ENCODE data around the gene FAT4.

FAT4 gene

GRCh38 chr4:125319311-125319710, 4.6 kb downstream of the FAT4 start:
- TF ChIP-seq, protein P1, sequence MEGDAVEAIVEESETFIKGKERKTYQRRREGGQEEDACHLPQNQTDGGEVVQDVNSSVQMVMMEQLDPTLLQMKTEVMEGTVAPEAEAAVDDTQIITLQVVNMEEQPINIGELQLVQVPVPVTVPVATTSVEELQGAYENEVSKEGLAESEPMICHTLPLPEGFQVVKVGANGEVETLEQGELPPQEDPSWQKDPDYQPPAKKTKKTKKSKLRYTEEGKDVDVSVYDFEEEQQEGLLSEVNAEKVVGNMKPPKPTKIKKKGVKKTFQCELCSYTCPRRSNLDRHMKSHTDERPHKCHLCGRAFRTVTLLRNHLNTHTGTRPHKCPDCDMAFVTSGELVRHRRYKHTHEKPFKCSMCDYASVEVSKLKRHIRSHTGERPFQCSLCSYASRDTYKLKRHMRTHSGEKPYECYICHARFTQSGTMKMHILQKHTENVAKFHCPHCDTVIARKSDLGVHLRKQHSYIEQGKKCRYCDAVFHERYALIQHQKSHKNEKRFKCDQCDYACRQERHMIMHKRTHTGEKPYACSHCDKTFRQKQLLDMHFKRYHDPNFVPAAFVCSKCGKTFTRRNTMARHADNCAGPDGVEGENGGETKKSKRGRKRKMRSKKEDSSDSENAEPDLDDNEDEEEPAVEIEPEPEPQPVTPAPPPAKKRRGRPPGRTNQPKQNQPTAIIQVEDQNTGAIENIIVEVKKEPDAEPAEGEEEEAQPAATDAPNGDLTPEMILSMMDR (IDR thresholded peaks at IDR 0.05), result no peak
- Histone ChIP-seq H3K27ac (no peak overlapping the region), H2AFZ (no peak overlapping the region), H3K27me3 (ENCODE audit: control insufficient read depth, insufficient read depth, low read length) (no peaks in the 10 kb centered on the region), H3K9ac (no peak overlapping the region), H3K36me3 (ENCODE audit: control insufficient read depth, insufficient read depth, low read length) (no peaks in the 10 kb centered on the region), H3K4me2 (ENCODE audit: low read length) (no peak overlapping the region), H3K79me2 (peaks cover 15% of the 10 kb centered on the region), H3K4me3 (ENCODE audit: low read depth, low read length) (no peak overlapping the region), H3K4me1 (peaks cover 21% of the 10 kb centered on the region), H3K9me3 (ENCODE audit: control insufficient read depth, low read length) (no peaks in the 10 kb centered on the region)

GRCh38 chr4:125321709-125322365, 7.1 kb downstream of the FAT4 start:
- Histone ChIP-seq H3K36me3 (ENCODE audit: control insufficient read depth, insufficient read depth, low read length) (no peaks in the 10 kb centered on the region), H3K27ac (peak overlapping the region; percentile 86), H3K9ac (no peak overlapping the region), H3K4me3 (ENCODE audit: low read depth, low read length) (peak overlapping the region; percentile 40), H3K27me3 (ENCODE audit: control insufficient read depth, insufficient read depth, low read length) (no peaks in the 10 kb centered on the region), H2AFZ (no peak overlapping the region), H3K79me2 (peaks cover 18% of the 10 kb centered on the region), H3K9me3 (ENCODE audit: control insufficient read depth, low read length) (no peaks in the 10 kb centered on the region), H3K4me1 (peaks cover 26% of the 10 kb centered on the region), H3K4me2 (ENCODE audit: low read length) (peak overlapping the region; percentile 62)
- TF ChIP-seq, protein P1 (IDR thresholded peaks at IDR 0.05), result no peak

GRCh38 chr4:125322366-125322730, 7.6 kb downstream of the FAT4 start:
- H3K79me2 ChIP-seq, result peaks cover 18% of the 10 kb centered on the region
- no peaks in the 10 kb centered on the region for H3K27me3 ChIP-seq (ENCODE audit: control insufficient read depth, insufficient read depth, low read length)
- no peak overlapping the region for H2AFZ ChIP-seq
- H3K9me3 ChIP-seq (ENCODE audit: control insufficient read depth, low read length), result no peaks in the 10 kb centered on the region
- peak overlapping the region; percentile 62 for H3K4me2 ChIP-seq (ENCODE audit: low read length)
- TF ChIP-seq, protein P1 (IDR thresholded peaks at IDR 0.05), result no peak
- H3K4me1 ChIP-seq, result peaks cover 26% of the 10 kb centered on the region
- H3K27ac ChIP-seq, result peak overlapping the region; percentile 86
- peak overlapping the region; percentile 40 for H3K4me3 ChIP-seq (ENCODE audit: low read depth, low read length)
- no peak overlapping the region for H3K9ac ChIP-seq
- no peaks in the 10 kb centered on the region for H3K36me3 ChIP-seq (ENCODE audit: control insufficient read depth, insufficient read depth, low read length)

DNA sequence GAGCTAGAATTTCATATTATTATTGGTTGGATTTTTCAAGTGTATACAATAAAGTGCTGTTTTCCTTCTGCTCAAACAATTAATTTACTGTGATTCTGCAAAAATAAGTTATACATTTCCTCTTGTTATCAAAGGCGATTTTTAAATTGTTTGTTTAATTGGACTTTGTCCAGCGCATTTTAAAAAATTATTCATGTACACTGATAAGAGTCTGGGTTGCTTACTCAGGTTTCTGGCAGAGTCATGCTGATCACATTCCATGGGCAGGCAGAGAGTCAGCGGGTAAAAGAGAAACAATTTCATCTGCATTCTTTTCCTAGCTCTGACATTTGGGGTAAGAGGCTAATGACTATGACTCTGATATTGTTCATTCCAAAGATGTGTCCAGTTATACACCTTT, 8.9 kb downstream of the FAT4 start:
- no peaks in the 10 kb centered on the region for H3K36me3 ChIP-seq (ENCODE audit: control insufficient read depth, insufficient read depth, low read length)
- peak overlapping the region; percentile 86 for H3K27ac ChIP-seq
- H3K9me3 ChIP-seq (ENCODE audit: control insufficient read depth, low read length), result no peaks in the 10 kb centered on the region
- no peaks in the 10 kb centered on the region for H3K27me3 ChIP-seq (ENCODE audit: control insufficient read depth, insufficient read depth, low read length)
- peak overlapping the region; percentile 61 for H3K4me2 ChIP-seq (ENCODE audit: low read length)
- peak overlapping the region; percentile 33 for H3K4me3 ChIP-seq (ENCODE audit: low read depth, low read length)
- H3K4me1 ChIP-seq, result peaks cover 17% of the 10 kb centered on the region
- peaks cover 9% of the 10 kb centered on the region for H3K79me2 ChIP-seq
- H3K9ac ChIP-seq, result no peak overlapping the region
- TF ChIP-seq, protein P1 (IDR thresholded peaks at IDR 0.05), result no peak
- H2AFZ ChIP-seq, result no peak overlapping the region

DNA sequence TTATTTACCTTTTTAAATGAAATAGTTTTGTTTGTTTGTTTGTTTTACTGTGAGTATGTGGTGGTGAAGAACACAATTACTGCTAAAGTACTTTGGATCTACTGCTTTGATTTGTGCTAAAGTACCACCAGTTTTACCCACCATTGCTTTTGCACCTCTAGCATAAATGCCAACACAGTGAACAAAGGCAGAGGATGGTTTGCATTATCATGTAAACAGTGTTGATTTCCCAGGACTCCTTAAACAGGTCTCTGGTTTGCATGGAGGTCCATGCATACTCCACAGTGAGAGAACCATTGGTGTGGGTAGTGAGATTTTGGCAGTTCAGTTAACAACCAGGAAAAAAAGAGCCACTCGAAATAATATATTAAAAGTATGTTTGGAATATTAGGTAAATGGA, 11.0 kb downstream of the FAT4 start:
- Histone ChIP-seq H2AFZ (no peak overlapping the region), H3K4me1 (peaks cover 12% of the 10 kb centered on the region), H3K4me3 (ENCODE audit: low read depth, low read length) (no peak overlapping the region), H3K9ac (no peak overlapping the region), H3K27ac (no peak overlapping the region), H3K36me3 (ENCODE audit: control insufficient read depth, insufficient read depth, low read length) (no peaks in the 10 kb centered on the region), H3K4me2 (ENCODE audit: low read length) (no peak overlapping the region), H3K79me2 (peaks cover 9% of the 10 kb centered on the region), H3K27me3 (ENCODE audit: control insufficient read depth, insufficient read depth, low read length) (no peaks in the 10 kb centered on the region), H3K9me3 (ENCODE audit: control insufficient read depth, low read length) (no peaks in the 10 kb centered on the region)
- TF ChIP-seq, protein P1 (IDR thresholded peaks at IDR 0.05), result no peak

Measured in parathyroid adenoma (tissue), 2 donors.